Activated T-helper 1 cell treated with anti-CD3 and anti-CD28 coated beads, Interleukin-12 subunit alpha, Interleukin-12 subunit beta, Interleukin-2, Interleukin-4 antibody, amounts not matched to agents 30 ng/mL and 10 ng/mL and 1 ng/mL, durations not matched to agents 14 hours and 24 hours and 36 hours (primary cell): Measurements from ENCODE around the gene TMEM150B. TPM values are rescaled to one million over a fixed set of nuclear protein-coding genes. Genes with fewer than 3 reads are reported as not detected.
A peak's percentile ranks its signal among the peaks of the same experiment; 100 is the strongest.

Source experiments
- DNase-seq: peaks from one replicate; pipeline ENCODE4 v3.0.0; 2021; ENCODE audit warnings: low spot score
- H3K27ac Mint-ChIP-seq: one replicate; pipeline ENCODE4 v1.8.0; 2021; ENCODE audit warnings: mild to moderate bottlenecking, mixed read lengths
- H3K27me3 Mint-ChIP-seq: one replicate; pipeline ENCODE4 v1.8.0; 2022; ENCODE audit warnings: mild to moderate bottlenecking, moderate library complexity, mixed read lengths; ENCODE audit not compliant: insufficient read depth
- H3K36me3 Mint-ChIP-seq: one replicate; pipeline ENCODE4 v1.8.0; 2021; ENCODE audit warnings: low read depth, mixed read lengths
- H3K4me1 Mint-ChIP-seq: one replicate; pipeline ENCODE4 v1.8.0; 2021; ENCODE audit warnings: low read depth, mixed read lengths
- H3K4me3 Mint-ChIP-seq: one replicate; pipeline ENCODE4 v1.8.0; 2021; ENCODE audit warnings: mild to moderate bottlenecking, moderate library complexity, mixed read lengths
- H3K9me3 Mint-ChIP-seq: one replicate; pipeline ENCODE4 v1.8.0; 2021; ENCODE audit warnings: mixed read lengths
- intact Hi-C: fragments of 100-400 bp; cut with micrococcal nuclease; formaldehyde crosslinking; loops from one replicate; pipeline ENCODE4 v1.15.1; 2024
- total RNA-seq: library from RNA; stranded (reverse); gene quantifications from 2 replicates; pipeline ENCODE4 v1.2.3, GENCODE V29; 2022

The TMEM150B gene
- total RNA-seq, 1 donor from 2014 or later: not detected

DNA sequence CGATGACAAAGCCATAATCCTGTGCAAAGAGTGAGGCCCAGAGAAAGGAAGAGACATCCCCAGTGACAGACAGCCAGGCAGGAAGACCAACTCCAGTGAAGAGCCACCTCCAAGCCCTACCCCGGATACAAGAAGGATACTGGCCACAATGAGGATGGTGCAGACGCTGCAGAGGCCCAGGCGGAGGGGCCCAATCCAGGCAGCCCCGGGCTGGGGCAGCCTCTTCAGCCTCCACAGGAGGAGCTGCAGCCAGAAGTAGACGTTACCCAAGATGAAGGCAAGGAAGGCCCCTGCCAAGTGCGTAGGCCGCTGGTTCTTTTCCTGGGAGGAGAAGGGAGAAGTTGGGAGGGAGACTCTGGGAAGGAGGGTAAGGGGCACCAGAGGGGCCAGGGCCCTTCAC, 8.5 kb downstream of the TMEM150B start:
- no peak overlapping the region for H3K27ac Mint-ChIP-seq
- no peaks in the 10 kb centered on the region for H3K9me3 Mint-ChIP-seq
- H3K27me3 Mint-ChIP-seq: no peaks in the 10 kb centered on the region
- no peaks in the 10 kb centered on the region for H3K4me1 Mint-ChIP-seq
- H3K36me3 Mint-ChIP-seq: no peaks in the 10 kb centered on the region
- intact Hi-C loops: no loop called here
- no peak for DNase-seq
- no peak overlapping the region for H3K4me3 Mint-ChIP-seq

DNA sequence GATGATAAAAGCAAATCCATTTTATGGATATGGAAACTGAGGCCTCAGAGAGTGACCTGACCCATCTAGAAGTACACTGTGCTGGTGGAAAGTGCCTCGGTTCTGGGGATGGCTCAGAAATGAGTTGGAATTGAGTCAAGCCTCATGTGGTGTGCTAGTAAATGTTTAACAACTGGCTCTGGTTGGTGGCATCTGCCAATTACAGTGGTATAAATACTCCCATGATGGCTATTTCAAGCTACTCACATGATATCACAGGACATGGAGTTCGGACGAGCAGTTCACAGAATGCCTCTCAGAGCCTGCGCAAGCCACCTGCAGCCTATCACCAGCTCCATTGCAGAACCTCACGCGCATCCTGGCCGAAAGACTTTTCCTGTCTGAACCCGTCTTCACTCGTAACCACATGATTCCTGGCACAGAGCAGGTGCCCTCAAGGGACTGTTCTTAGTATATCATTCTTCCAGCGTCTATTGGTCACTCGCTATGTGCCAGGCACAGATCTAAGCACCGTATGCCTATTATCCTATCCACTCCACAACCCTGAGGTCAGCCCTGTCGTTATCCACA, 9.1 kb downstream of the TMEM150B start:
- Mint-ChIP-seq H3K4me1 (no peaks in the 10 kb centered on the region), H3K9me3 (no peaks in the 10 kb centered on the region), H3K27ac (no peak overlapping the region), H3K4me3 (no peak overlapping the region), H3K36me3 (no peaks in the 10 kb centered on the region), H3K27me3 (no peaks in the 10 kb centered on the region)
- intact Hi-C loops: no loop called here
- no peak for DNase-seq

DNA sequence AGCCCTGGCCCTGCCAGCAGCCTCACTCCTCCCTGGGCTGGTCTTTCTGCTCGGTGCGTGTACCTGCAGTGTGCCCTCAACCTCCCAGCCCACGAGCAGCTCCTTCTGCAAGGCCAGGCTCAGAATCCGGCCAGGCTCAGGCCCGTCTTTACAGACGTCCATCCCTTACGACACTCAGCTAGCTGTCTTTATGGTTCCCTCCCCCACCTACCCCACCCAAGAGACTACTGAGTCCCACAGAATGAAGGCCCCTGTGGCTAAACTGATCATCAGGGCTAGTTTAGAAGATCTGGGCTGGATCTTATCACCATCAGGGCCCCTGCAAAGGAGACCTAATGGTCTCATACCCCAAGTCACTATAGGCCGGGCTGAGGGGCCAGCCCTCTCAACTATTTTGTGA, 10.7 kb downstream of the TMEM150B start:
- no peaks in the 10 kb centered on the region for H3K9me3 Mint-ChIP-seq
- H3K36me3 Mint-ChIP-seq: peaks cover 3% of the 10 kb centered on the region
- DNase-seq: no peak
- no peaks in the 10 kb centered on the region for H3K4me1 Mint-ChIP-seq
- H3K27me3 Mint-ChIP-seq: no peaks in the 10 kb centered on the region
- no peak overlapping the region for H3K27ac Mint-ChIP-seq
- no peak overlapping the region for H3K4me3 Mint-ChIP-seq
- intact Hi-C loops: no loop called here

DNA sequence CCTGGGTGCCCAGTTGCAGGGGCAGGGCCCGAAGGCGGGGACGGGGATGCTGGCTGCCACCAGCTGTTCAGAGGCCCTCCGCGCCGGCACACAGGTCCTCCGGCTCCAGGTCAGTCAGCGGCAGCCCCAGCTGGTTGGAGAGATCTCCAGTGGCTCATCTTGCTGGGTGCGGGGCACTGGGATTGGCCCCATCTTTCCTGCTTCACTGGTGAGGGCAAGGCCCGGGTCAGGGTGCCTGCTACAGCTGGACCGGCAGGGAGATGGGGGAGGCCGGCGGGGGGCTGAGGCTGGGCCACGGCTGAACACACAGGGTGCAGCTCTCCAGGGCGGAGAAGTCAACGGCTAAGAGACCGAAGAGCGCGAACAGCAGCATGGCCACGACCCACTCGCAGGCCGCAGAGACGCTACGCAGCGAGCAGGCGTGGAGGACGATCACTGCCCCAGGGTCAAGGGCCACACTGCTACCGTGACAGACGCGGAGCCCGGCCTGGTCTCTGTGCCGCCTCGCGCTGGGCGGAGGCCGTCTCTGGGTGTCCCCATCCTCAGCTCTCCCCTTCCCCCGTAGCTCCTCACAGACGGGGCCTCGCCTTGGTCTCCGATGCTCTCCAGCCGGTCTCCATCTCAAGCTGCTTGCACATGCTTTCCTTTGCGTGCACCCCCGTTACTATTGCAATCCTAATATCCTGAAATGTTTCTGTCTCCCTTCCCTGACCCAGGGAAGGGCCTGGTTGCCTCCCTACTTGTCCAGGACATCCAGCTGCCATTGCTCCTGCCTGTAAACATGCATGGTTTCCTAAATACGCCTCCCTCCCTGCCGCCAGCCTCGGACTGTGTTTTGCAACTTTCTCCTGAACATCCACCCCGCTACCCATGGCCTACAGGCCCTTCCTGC, 12.3 kb downstream of the TMEM150B start:
- Mint-ChIP-seq H3K27me3 (no peaks in the 10 kb centered on the region), H3K36me3 (peaks cover 3% of the 10 kb centered on the region), H3K9me3 (no peaks in the 10 kb centered on the region), H3K27ac (no peak overlapping the region), H3K4me1 (no peaks in the 10 kb centered on the region), H3K4me3 (no peak overlapping the region)
- no peak for DNase-seq
- intact Hi-C loops: no loop called here

DNA sequence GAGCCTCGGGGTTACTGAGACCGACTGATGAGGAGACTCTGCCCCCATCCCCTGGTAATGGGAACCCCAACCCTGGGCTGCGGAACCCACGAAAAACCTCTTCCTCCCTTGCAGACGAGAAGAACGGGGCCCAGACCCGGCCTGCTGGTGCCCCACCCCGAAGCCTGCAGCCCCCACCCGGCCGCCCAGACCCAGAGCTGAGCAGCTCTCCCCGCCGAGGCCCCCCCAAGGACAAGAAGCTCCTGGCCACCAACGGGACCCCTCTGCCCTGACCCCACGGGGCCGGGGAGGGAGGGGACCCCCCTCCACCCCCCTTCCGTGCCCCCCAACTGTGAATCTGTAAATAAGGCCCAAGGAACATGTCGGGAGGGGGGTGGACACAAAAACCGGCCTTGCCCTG, 13.3 kb downstream of the TMEM150B start:
- Mint-ChIP-seq H3K36me3 (peaks cover 3% of the 10 kb centered on the region), H3K4me3 (no peak overlapping the region), H3K27ac (no peak overlapping the region), H3K9me3 (no peaks in the 10 kb centered on the region), H3K27me3 (no peaks in the 10 kb centered on the region), H3K4me1 (no peaks in the 10 kb centered on the region)
- DNase-seq: no peak
- intact Hi-C loops: no loop called here

DNA sequence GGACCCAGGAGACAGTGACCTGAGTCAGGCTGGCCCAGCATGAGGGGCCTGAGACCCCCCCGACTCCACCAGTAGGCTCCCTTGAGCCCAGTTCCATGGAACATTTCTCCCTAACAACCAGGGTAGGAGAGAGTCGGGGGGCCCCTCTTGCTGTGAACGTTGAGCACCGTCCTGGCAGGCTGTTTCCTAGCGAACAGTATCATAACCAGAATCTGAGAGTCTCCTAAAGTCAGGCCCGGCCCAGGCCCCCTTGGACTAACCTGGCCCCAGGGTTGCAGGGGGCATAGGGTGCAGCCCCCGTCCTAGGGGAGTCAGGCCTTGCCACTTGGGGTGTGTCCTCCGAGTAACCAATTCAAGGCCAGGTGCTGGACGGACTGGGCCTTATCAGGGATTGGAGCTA, 13.7 kb downstream of the TMEM150B start:
- peaks cover 3% of the 10 kb centered on the region for H3K36me3 Mint-ChIP-seq
- H3K4me1 Mint-ChIP-seq: no peaks in the 10 kb centered on the region
- no peak overlapping the region for H3K27ac Mint-ChIP-seq
- no peaks in the 10 kb centered on the region for H3K9me3 Mint-ChIP-seq
- DNase-seq: no peak
- intact Hi-C loops: no loop called here
- no peaks in the 10 kb centered on the region for H3K27me3 Mint-ChIP-seq
- no peak overlapping the region for H3K4me3 Mint-ChIP-seq

DNA sequence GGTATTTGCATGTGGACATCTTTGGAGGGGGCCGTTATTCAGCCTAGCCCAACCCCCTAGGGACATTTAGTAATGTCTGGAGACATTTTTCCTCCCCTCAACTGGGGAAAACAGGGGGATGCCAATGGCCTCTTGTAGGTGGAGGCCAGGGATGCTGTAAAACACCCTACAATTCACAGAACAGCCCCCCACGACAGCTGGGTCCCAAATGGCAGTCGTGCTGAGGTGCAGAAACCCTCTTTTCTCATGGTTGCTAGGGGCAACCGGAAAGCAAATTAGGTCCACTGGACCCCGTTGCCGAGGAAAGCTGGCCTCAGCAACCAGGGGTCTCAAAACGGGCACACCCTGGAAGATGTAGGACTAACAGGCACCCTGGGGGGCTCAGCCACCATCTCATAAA, 14.6 kb downstream of the TMEM150B start:
- H3K27ac Mint-ChIP-seq: no peak overlapping the region
- no peak for DNase-seq
- H3K36me3 Mint-ChIP-seq: peaks cover 3% of the 10 kb centered on the region
- peaks cover 1% of the 10 kb centered on the region for H3K4me1 Mint-ChIP-seq
- no peaks in the 10 kb centered on the region for H3K27me3 Mint-ChIP-seq
- intact Hi-C loops: no loop called here
- H3K4me3 Mint-ChIP-seq: no peak overlapping the region
- H3K9me3 Mint-ChIP-seq: no peaks in the 10 kb centered on the region

DNA sequence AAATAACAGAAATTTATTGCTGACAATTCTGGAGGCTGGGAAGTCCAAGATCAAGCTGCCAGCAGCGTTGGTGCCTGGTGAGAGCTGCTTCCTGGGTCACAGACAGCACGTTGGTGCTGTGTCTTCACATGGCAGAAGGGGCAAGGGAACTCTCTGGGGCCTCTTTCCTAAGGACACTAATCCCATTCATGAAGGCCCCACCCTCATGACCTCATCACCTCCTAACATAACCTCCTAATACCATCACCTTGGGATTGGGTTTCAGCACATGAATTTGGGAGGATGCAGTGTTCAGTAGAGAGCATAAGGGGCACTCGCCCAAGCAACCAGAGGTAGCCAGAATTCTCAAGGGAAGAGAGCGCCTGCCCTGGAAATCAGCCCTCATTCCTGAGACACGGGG, 15.7 kb downstream of the TMEM150B start:
- Mint-ChIP-seq H3K27me3 (no peaks in the 10 kb centered on the region), H3K4me3 (no peak overlapping the region), H3K9me3 (no peaks in the 10 kb centered on the region), H3K27ac (no peak overlapping the region), H3K36me3 (peaks cover 6% of the 10 kb centered on the region), H3K4me1 (peaks cover 5% of the 10 kb centered on the region)
- intact Hi-C loops: loop anchor here (10.0 kb wide), 1 partner anchor 195 kb away; the partner anchor contains the start of gene PPP1R12C
- no peak for DNase-seq

DNA sequence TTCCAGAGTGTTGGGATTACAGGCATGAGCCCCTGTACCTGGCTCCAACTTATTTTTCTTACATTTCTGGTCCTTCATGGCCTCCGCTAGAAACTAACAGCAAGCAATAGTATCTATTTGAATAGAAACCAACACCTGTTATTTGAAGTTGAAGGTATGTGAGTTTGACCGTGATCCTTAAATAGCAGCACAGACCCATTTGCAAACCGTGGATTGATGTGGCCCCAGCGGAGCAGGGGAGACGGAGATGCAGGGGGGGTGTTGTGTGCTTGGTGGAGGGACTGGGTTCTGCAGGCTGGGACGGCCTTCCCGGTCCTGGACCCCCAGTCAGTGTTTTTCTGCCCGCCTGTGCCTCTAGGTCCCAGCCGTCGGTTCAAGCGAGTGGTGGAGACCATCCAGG, 16.9 kb downstream of the TMEM150B start:
- H3K4me1 Mint-ChIP-seq: peaks cover 5% of the 10 kb centered on the region
- H3K27ac Mint-ChIP-seq: no peak overlapping the region
- DNase-seq: no peak
- H3K27me3 Mint-ChIP-seq: no peaks in the 10 kb centered on the region
- no peaks in the 10 kb centered on the region for H3K9me3 Mint-ChIP-seq
- no peak overlapping the region for H3K4me3 Mint-ChIP-seq
- intact Hi-C loops: loop anchor here (10.0 kb wide), 1 partner anchor 193 kb away; the partner anchor contains the start of gene PPP1R12C
- peaks cover 6% of the 10 kb centered on the region for H3K36me3 Mint-ChIP-seq

DNA sequence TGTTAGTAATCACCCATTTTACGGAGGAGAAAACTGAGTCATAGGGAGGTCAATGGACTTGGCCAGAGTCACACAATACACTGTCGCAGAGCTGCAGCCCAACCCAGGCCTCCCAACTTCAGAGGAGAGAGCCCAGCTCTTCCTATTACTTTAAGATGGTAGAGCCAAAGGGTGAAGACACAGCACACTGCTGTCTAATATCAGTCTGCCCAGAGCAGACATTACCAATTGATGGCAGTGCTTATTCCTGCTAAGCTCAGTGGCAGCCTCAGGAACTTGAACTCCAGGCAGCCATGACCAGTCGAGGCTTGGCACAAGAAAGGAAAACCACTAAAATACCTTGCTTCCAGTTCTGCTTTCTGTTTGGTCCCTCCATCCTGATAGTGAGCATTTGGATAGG, 18.4 kb downstream of the TMEM150B start:
- no peak overlapping the region for H3K27ac Mint-ChIP-seq
- intact Hi-C loops: loop anchor here (10.0 kb wide), 1 partner anchor 192 kb away; the partner anchor contains the start of gene PPP1R12C
- DNase-seq: no peak
- peaks cover 6% of the 10 kb centered on the region for H3K36me3 Mint-ChIP-seq
- no peaks in the 10 kb centered on the region for H3K27me3 Mint-ChIP-seq
- no peak overlapping the region for H3K4me3 Mint-ChIP-seq
- no peaks in the 10 kb centered on the region for H3K9me3 Mint-ChIP-seq
- H3K4me1 Mint-ChIP-seq: peaks cover 10% of the 10 kb centered on the region

DNA sequence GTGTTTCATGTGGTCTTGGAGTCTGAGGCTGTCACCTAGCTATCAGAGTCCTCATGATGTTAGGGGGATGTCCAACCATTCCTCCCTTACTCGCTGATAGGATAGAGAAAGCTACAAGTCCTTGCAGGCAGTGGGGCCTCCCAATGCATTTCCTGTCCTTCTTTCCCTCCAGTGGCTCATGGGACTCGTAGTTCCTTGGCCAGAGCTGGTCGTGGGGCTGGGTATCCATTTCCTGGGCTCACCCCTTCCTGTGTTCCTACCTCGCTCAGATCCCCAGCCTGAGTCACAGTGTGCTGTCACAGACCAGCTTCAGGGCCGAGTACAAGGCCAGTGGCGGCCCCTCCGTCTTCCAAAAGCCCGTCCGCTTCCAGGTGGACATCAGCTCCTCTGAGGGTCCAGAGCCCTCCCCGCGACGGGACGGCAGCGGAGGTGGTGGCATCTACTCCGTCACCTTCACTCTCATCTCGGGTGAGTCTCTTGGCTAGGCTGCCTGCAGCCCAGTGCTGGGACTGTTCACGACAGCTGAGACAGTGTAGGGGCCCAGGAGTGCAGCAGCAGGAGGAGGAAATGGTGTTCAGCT, 19.1 kb downstream of the TMEM150B start:
- Mint-ChIP-seq H3K36me3 (peaks cover 6% of the 10 kb centered on the region), H3K9me3 (no peaks in the 10 kb centered on the region), H3K4me1 (peaks cover 16% of the 10 kb centered on the region), H3K27me3 (no peaks in the 10 kb centered on the region), H3K27ac (no peak overlapping the region), H3K4me3 (no peak overlapping the region)
- intact Hi-C loops: loop anchor here (1.0 to 10.0 kb wide), 2 partner anchors 33 to 191 kb away; partner anchors contain the start of genes KMT5C and PPP1R12C
- no peak for DNase-seq

DNA sequence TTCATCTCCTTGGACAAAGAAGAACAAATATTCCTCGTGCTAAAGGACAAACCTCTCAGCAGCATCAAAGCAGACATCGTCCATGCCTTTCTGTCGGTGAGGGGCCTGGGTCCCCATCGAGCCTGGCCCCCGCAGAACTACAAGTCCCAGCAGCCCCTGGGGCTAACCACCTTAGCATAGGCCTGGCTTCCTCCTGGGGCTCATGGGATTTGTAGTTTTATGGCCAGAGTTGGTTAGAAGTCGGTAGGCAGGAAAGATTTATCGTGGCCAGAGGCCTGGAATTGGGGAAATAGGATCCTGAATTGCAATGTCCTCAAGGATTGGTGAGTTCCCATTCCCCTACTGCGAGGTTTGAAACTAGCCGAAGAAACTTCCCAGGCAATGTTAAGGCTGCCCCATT, 19.6 kb downstream of the TMEM150B start:
- Mint-ChIP-seq H3K27me3 (no peaks in the 10 kb centered on the region), H3K4me3 (no peak overlapping the region), H3K36me3 (peaks cover 6% of the 10 kb centered on the region), H3K27ac (no peak overlapping the region), H3K9me3 (no peaks in the 10 kb centered on the region), H3K4me1 (peaks cover 17% of the 10 kb centered on the region)
- intact Hi-C loops: loop anchor here (1.0 to 10.0 kb wide), 2 partner anchors 34 to 191 kb away; partner anchors contain the start of genes KMT5C and PPP1R12C
- DNase-seq: peak; percentile 37

DNA sequence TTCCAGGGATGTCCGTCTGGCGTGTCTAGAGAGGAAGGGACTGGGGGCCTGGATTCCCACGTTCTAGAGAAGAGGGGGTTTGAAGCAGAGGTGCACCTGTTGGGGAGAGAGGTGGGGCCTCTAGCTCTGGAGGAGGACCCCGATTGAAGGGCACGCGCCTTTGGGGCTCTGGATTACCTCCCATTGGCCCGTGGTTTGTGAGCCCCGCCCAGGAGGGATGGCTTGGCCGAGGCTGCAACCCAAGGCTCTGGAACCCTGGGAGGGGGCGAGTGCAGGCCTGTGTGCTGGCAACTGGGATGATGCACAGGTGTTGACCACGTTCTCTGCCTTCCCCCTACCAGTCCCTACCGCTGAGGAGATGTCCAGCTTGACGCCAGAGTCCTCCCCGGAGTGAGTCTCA, 20.2 kb downstream of the TMEM150B start:
- Mint-ChIP-seq H3K9me3 (no peaks in the 10 kb centered on the region), H3K27me3 (no peaks in the 10 kb centered on the region), H3K27ac (no peak overlapping the region), H3K4me3 (no peak overlapping the region), H3K36me3 (peaks cover 4% of the 10 kb centered on the region), H3K4me1 (peaks cover 17% of the 10 kb centered on the region)
- intact Hi-C loops: loop anchor here (1.0 to 10.0 kb wide), 2 partner anchors 34 to 190 kb away; partner anchors contain the start of genes KMT5C and PPP1R12C
- no peak for DNase-seq
